Vagina (tissue), 2 donors: ENCODE measurements around the gene MGMT. TPM values are rescaled to one million over a fixed set of nuclear protein-coding genes. Genes with fewer than 3 reads are reported as not detected.

Experiments used
- DNase-seq, 2 donors: peaks; one replicate each; pipeline ENCODE4 v3.0.0-alpha.2; 2017; ENCODE audit errors: extremely low spot score in 2 of 2
- H3K27ac ChIP-seq: fragments of 200-600 bp; sonication (generic); one replicate; pipeline ENCODE4 v1.5.1; 2019
- H3K27me3 ChIP-seq: fragments of 200-600 bp; sonication (generic); one replicate; pipeline ENCODE4 v1.5.1; 2019
- H3K36me3 ChIP-seq, 2 donors: fragments of 200-600 bp; sonication (generic); one replicate each; pipeline ENCODE4 v1.5.1; 2017 to 2019
- H3K4me1 ChIP-seq: fragments of 200-600 bp; sonication (generic); one replicate; pipeline ENCODE4 v1.5.1; 2019
- H3K4me3 ChIP-seq, 2 donors: fragments of 200-600 bp; sonication (generic); 1 replicate in 1 of 2; 2 replicates in 1 of 2; pipeline ENCODE4 v1.5.1; 2016 to 2019
- H3K9me3 ChIP-seq: fragments of 200-600 bp; sonication (generic); one replicate; pipeline ENCODE4 v1.5.1; 2019
- POLR2A ChIP-seq, 2 donors: fragments of 450-650 bp; IDR thresholded peaks; one replicate each; pipeline ENCODE4 v1.6.1; 2017; ENCODE audit warnings: antibody characterized with exemption in 2 of 2, mild to moderate bottlenecking in 2 of 2, moderate library complexity in 2 of 2
- POLR2AphosphoS5 ChIP-seq, 2 donors: sonication (generic); formaldehyde crosslinking; IDR thresholded peaks; one replicate each; pipeline ENCODE4 v1.9.0; 2017; ENCODE audit warnings: antibody characterized with exemption in 2 of 2, mild to moderate bottlenecking in 2 of 2, low read depth in 1 of 2; ENCODE audit not compliant: insufficient read depth in 1 of 2
- intact Hi-C: fragments of 100-400 bp; cut with DNase I; formaldehyde crosslinking; loops from one replicate; pipeline ENCODE4 v1.15.1; 2023
- total RNA-seq: library from RNA; depleted of rRNA; stranded (reverse); fragments of >200 nt; gene quantifications from one replicate; pipeline ENCODE4 v1.2.3, GENCODE V29; 2016
- TF ChIP-seq, protein P1 (sequence below), 3 experiments: fragments of 450-650 bp in 2 of 3; fragments of 200-600 bp in 1 of 3; sonication (generic) in 1 of 3; IDR thresholded peaks; one replicate each; pipeline ENCODE4 v1.5.1; 2017 to 2019; ENCODE audit warnings: antibody characterized with exemption in 3 of 3, mild to moderate bottlenecking in 2 of 3, moderate library complexity in 2 of 3

Gene MGMT
- total RNA-seq, 1 donor from 2014 or later, result 16.0 TPM

DNA sequence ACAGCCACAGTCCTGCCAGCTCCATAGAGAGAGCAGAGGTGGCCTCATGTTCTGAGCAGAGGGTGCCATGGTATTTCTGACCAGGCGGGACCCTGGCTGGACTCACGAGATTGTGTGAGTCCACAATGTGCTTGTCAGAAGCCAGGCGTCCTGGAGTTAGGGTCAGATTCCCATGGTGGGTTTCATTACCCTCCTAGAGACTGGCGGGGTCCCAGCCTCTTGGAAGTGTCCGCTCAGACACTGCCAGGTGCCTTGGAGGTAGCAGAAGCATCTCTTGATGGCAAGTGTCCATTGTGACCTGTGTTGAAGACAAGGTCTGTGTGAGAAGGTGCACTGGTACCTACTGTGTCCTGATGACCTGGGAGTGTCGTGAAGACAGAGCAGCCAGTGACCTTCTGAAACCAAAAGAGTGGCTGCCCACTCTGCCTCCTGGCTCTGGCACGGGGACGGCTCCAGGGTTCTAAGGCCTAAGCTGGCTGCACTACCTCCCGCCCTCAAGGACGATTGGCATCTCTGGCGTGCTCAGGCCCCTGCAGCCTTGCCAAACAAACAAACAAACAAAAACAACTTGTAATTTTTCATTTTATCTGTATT is 56.8 kb downstream of the MGMT start:
- peak in 1 of 2 donors; percentile 91 for DNase-seq
- intact Hi-C loops, result no loop called here
- TF ChIP-seq POLR2AphosphoS5 (IDR thresholded peaks at IDR 0.05; ENCODE audit: insufficient read depth in 1 of 2, low read depth in 1 of 2) (no peak), POLR2A (IDR thresholded peaks at IDR 0.05) (no peak)
- TF ChIP-seq, protein P1, sequence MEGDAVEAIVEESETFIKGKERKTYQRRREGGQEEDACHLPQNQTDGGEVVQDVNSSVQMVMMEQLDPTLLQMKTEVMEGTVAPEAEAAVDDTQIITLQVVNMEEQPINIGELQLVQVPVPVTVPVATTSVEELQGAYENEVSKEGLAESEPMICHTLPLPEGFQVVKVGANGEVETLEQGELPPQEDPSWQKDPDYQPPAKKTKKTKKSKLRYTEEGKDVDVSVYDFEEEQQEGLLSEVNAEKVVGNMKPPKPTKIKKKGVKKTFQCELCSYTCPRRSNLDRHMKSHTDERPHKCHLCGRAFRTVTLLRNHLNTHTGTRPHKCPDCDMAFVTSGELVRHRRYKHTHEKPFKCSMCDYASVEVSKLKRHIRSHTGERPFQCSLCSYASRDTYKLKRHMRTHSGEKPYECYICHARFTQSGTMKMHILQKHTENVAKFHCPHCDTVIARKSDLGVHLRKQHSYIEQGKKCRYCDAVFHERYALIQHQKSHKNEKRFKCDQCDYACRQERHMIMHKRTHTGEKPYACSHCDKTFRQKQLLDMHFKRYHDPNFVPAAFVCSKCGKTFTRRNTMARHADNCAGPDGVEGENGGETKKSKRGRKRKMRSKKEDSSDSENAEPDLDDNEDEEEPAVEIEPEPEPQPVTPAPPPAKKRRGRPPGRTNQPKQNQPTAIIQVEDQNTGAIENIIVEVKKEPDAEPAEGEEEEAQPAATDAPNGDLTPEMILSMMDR (IDR thresholded peaks at IDR 0.05), result no peak
- Histone ChIP-seq H3K27me3 (no peaks in the 10 kb centered on the region), H3K4me3 (no peak overlapping the region), H3K9me3 (no peaks in the 10 kb centered on the region), H3K4me1 (peaks cover 17% of the 10 kb centered on the region), H3K36me3 (no peaks in the 10 kb centered on the region), H3K27ac (no peak overlapping the region)

DNA sequence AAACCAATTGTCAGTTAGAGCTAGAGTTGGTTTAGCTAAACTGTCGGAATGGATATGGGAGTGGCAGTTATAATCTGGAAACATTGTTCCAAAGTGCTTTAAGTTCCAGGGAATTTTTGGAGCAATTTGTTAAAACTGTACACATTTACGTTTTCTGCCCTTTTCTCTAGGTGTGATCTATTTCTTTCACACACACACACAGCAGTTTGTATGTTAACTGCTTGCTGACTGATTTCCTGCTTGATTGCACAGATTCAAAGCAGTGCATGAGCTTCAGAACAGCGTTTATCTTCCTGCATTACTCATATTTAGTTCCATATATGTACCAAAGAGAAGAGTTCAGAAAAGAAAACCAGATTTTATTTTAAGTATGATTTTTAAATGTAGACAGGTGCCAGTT is 57.9 kb downstream of the MGMT start:
- H3K4me1 ChIP-seq, result peaks cover 17% of the 10 kb centered on the region
- H3K4me3 ChIP-seq, result no peak overlapping the region
- no peaks in the 10 kb centered on the region for H3K36me3 ChIP-seq
- H3K27ac ChIP-seq, result no peak overlapping the region
- no peak for DNase-seq
- intact Hi-C loops, result no loop called here
- H3K27me3 ChIP-seq, result no peaks in the 10 kb centered on the region
- TF ChIP-seq POLR2AphosphoS5 (IDR thresholded peaks at IDR 0.05; ENCODE audit: insufficient read depth in 1 of 2, low read depth in 1 of 2) (no peak), POLR2A (IDR thresholded peaks at IDR 0.05) (no peak)
- TF ChIP-seq, protein P1 (IDR thresholded peaks at IDR 0.05), result no peak
- no peaks in the 10 kb centered on the region for H3K9me3 ChIP-seq

DNA sequence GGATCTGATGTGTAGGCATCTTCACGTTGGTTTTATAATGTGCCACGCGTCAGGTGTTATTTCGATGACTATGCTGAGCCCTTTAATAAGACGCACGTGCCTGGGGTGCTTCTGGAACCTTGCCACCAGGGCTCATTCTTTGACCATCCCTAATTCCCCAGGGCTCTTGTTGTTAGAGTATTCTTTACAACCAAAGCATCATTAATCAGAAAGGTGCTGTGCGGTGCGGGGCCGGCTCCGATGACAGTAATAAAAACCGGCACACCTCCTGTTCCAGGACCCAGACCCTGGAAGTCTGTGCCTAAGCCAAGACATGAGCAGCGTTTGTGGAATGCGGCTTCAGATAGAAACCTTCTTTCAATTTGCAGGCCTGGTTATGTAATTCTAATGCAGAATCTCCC is 58.4 kb downstream of the MGMT start:
- TF ChIP-seq, protein P1 (IDR thresholded peaks at IDR 0.05), result no peak
- TF ChIP-seq POLR2AphosphoS5 (IDR thresholded peaks at IDR 0.05; ENCODE audit: insufficient read depth in 1 of 2, low read depth in 1 of 2) (no peak), POLR2A (IDR thresholded peaks at IDR 0.05) (no peak)
- DNase-seq, result no peak
- no peaks in the 10 kb centered on the region for H3K9me3 ChIP-seq
- no peak overlapping the region for H3K4me3 ChIP-seq
- H3K27ac ChIP-seq, result no peak overlapping the region
- no peaks in the 10 kb centered on the region for H3K27me3 ChIP-seq
- H3K36me3 ChIP-seq, result no peaks in the 10 kb centered on the region
- intact Hi-C loops, result no loop called here
- H3K4me1 ChIP-seq, result peaks cover 17% of the 10 kb centered on the region

DNA sequence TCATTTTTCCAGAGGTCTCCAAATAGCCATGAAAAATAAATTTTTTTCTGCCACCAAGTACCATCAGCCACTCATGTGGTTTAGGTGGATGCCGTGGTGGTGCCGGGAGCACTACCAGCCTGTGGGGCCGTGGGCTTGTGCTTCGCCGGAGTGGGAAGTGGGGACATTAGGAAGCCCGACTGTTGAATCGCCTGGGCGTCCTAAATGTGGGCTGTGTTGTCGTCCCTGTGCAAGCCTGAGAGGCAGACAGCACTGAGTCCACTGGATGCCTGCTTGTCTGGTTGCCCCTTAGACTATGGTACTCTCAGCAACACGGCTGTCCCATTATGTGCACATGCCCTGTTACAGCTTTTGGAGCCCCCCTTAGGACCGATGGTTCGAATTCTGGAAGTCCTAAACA is 59.9 kb downstream of the MGMT start:
- intact Hi-C loops, result no loop called here
- no peaks in the 10 kb centered on the region for H3K36me3 ChIP-seq
- H3K27ac ChIP-seq, result no peak overlapping the region
- H3K4me1 ChIP-seq, result peaks cover 17% of the 10 kb centered on the region
- TF ChIP-seq POLR2AphosphoS5 (IDR thresholded peaks at IDR 0.05; ENCODE audit: insufficient read depth in 1 of 2, low read depth in 1 of 2), result no peak
- no peak for TF ChIP-seq POLR2A (IDR thresholded peaks at IDR 0.05)
- TF ChIP-seq, protein P1 (IDR thresholded peaks at IDR 0.05), result no peak
- H3K27me3 ChIP-seq, result no peaks in the 10 kb centered on the region
- H3K9me3 ChIP-seq, result no peaks in the 10 kb centered on the region
- DNase-seq, result no peak
- H3K4me3 ChIP-seq, result no peak overlapping the region

DNA sequence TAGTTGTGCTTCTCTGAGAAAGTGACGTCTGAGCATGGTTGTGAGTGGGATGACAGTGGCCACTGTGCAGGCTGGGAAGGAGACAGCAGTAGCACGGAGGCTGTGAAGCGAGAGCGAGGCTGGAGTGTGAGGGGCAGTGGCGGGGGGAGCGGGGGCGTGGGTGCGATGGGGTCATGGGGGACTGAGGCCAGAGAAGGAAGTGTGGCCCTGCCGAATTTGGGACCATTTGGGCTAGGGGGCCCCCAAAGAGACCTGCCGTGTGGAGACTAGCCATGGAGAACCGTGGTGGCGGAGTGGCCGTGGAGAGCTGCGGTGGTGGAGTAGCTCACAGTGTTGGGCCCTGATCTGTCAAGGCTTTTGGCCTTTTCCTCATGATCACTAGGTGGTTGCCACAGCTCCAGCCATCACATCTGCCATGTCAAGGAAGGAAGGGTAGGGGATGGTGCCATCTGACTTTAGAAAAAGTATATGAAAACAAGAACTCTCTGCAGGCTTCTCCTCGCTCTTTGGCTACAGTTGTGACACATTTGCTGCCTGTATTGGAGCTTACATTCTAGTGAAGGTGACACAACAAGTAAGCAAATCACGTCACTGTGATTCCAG is 61.4 kb downstream of the MGMT start:
- Histone ChIP-seq H3K27ac (no peak overlapping the region), H3K36me3 (no peaks in the 10 kb centered on the region), H3K4me3 (no peak overlapping the region), H3K27me3 (no peaks in the 10 kb centered on the region), H3K4me1 (peaks cover 22% of the 10 kb centered on the region), H3K9me3 (no peaks in the 10 kb centered on the region)
- DNase-seq, result no peak
- intact Hi-C loops, result no loop called here
- TF ChIP-seq POLR2AphosphoS5 (IDR thresholded peaks at IDR 0.05; ENCODE audit: insufficient read depth in 1 of 2, low read depth in 1 of 2), result no peak
- TF ChIP-seq, protein P1 (IDR thresholded peaks at IDR 0.05), result no peak
- TF ChIP-seq POLR2A (IDR thresholded peaks at IDR 0.05), result no peak
